ENCODE results near the gene USP24. TPM values are rescaled to one million over a fixed set of nuclear protein-coding genes. Genes with fewer than 3 reads are reported as not detected.
A peak's percentile ranks its signal among the peaks of the same experiment; 100 is the strongest.

The USP24 gene
- total and polyA plus RNA-seq, 10 of the 15 experiments (the other 5 are each of a cell fraction or from before 2014, with no cell fraction given), result 4.6 to 36.5 (median 25.3) TPM

- peak; percentile 4 for DNase-seq (ENCODE audit: low read depth, low spot score)
- Histone ChIP-seq H3K36me3 (ENCODE audit: control insufficient read depth in 2 of 2, insufficient read depth in 2 of 2, low read length in 1 of 2) (no peaks in the 10 kb centered on the region), H3K9me3 (replicated peaks; ENCODE audit: control insufficient read depth, insufficient read depth, low read length) (no peaks in the 10 kb centered on the region), H3K9ac (ENCODE audit: control insufficient read depth, insufficient read depth, low read length) (no peak overlapping the region), H3K79me2 (ENCODE audit: control insufficient read depth, insufficient read depth, low read length) (no peaks in the 10 kb centered on the region), H3K27me3 (replicated peaks in 1 of 2; ENCODE audit: control insufficient read depth in 2 of 2, insufficient read depth in 2 of 2, low read length in 1 of 2) (no peaks in the 10 kb centered on the region), H2AFZ (ENCODE audit: control insufficient read depth, low read depth, low read length) (no peak overlapping the region), H4K20me1 (ENCODE audit: control insufficient read depth, insufficient read depth) (no peaks in the 10 kb centered on the region), H3K27ac (ENCODE audit: control insufficient read depth, insufficient read depth) (no peak overlapping the region), H3K4me2 (ENCODE audit: control insufficient read depth, insufficient read depth) (no peak overlapping the region), H3K4me1 (ENCODE audit: control insufficient read depth, insufficient read depth, low read length) (no peaks in the 10 kb centered on the region), H3K4me3 (no peak overlapping the region)
- RAD21 ChIA-PET (ENCODE audit: unreplicated experiment), result interaction anchor here (0.8 to 1.3 kb wide), 2 partner anchors 38 to 114 kb away, joined by 3 to 5 read pairs; no protein-coding TSS in a partner anchor
- no TSS peak for BruUV-seq (replicated peaks)
- no peak for FAIRE-seq
- ATAC-seq, result peak; percentile 67
- in situ Hi-C loops (cut with MboI), result no loop called here
- TF ChIP-seq BHLHE40 (IDR thresholded peaks at IDR 0.05; ENCODE audit: borderline replicate concordance in 1 of 2, low read depth in 2 of 2, low read length in 1 of 2) (peak; percentile 59 to 81; a peak in 3 of 4 replicates), MEF2B (IDR thresholded peaks at IDR 0.05; ENCODE audit: partially characterized antibody, poor library complexity, severe bottlenecking) (peak; percentile 20), MTA2 (IDR thresholded peaks at IDR 0.05; ENCODE audit: low read depth) (no peak), MYB (IDR thresholded peaks at IDR 0.05; ENCODE audit: borderline replicate concordance, low read depth, low read length) (no peak), IKZF2 (IDR thresholded peaks at IDR 0.05) (no peak), BCLAF1 (IDR thresholded peaks at IDR 0.05) (no peak)
- SMC1A ChIA-PET (ENCODE audit: uncharacterized antibody, unreplicated experiment), result no interaction called here
- CTCF ChIA-PET, result interaction anchor here (1.1 to 1.6 kb wide), 3 partner anchors 11 to 218 kb away, joined by 3 to 5 read pairs (median 4); no protein-coding TSS in a partner anchor
- intact Hi-C loops (cut with micrococcal nuclease; ENCODE audit: unreplicated experiment), result no loop called here
- POLR2A ChIA-PET, result interaction anchor here (0.6 kb wide), 1 partner anchor 438 kb away, joined by 3 read pairs; no protein-coding TSS in a partner anchor
- WGBS (ENCODE audit: insufficient coverage, insufficient replicate concordance, low lambda C conversion rate, missing lambda C conversion rate), result 53% methylated on average over 14 of the region's 14 CpGs
Measured at GRCh38 chr1:55060133-55060999, 154.8 kb downstream of the USP24 start.

Measured in GM12878 (cell line).